H1 (cell line): ENCODE data around the gene FRMPD2. TPM values are rescaled to one million over a fixed set of nuclear protein-coding genes. Genes with fewer than 3 reads are reported as not detected.

ENCODE experiments used
- CTCF ChIA-PET: fragments of 300-600 bp; sonication (Branson Sonifier 250); formaldehyde crosslinking; loops from one replicate; lab custom pipeline; 2021; ENCODE audit not compliant: partially characterized antibody; lab: Charles Lee
- POLR2A ChIA-PET: fragments of 300-600 bp; sonication (Branson Sonifier 250); formaldehyde crosslinking; loops from one replicate; lab custom pipeline; 2021; ENCODE audit warnings: inconsistent platforms; ENCODE audit not compliant: partially characterized antibody; lab: Charles Lee
- DNase-seq, 2 experiments: peaks; one replicate each; pipeline versions ENCODE4 v3.0.0 to v3.0.0-alpha.2; 2010 to 2022; ENCODE audit warnings: low spot score in 2 of 2, low read depth in 1 of 2, mixed read lengths in 1 of 2
- FAIRE-seq: peaks from 2 replicates; lab custom pipeline; 2011; peaks lifted over from hg19 to GRCh38; lab: Jason Lieb, UNC
- H2AFZ ChIP-seq: 2 replicates; pipeline ENCODE4 v1.8.1; 2012; ENCODE audit warnings: low read length, inconsistent platforms
- H2AK5ac ChIP-seq: 2 replicates; pipeline ENCODE4 v1.6.1; 2013; ENCODE audit warnings: low read depth, low read length
- H2BK120ac ChIP-seq: replicated peaks from 2 replicates; pipeline ENCODE3; 2013; ENCODE audit warnings: low read depth, low read length, inconsistent platforms
- H2BK12ac ChIP-seq: 2 replicates; pipeline ENCODE4 v1.6.1; 2013; ENCODE audit warnings: low read depth, low read length
- H2BK15ac ChIP-seq: 2 replicates; pipeline ENCODE4 v1.6.1; 2013; ENCODE audit warnings: low read length
- H2BK20ac ChIP-seq: 2 replicates; pipeline ENCODE4 v1.6.1; 2013; ENCODE audit warnings: low read length
- H2BK5ac ChIP-seq: 2 replicates; pipeline ENCODE4 v1.6.1; 2013; ENCODE audit warnings: low read depth, low read length
- H3K14ac ChIP-seq: 2 replicates; pipeline ENCODE4 v1.6.1; 2013; ENCODE audit warnings: inconsistent platforms; ENCODE audit not compliant: insufficient read length
- H3K18ac ChIP-seq: 2 replicates; pipeline ENCODE4 v1.6.1; 2013; ENCODE audit warnings: low read length; ENCODE audit errors: extremely low read depth
- H3K23ac ChIP-seq: 2 replicates; pipeline ENCODE4 v1.6.1; 2013; ENCODE audit warnings: inconsistent platforms; ENCODE audit not compliant: insufficient read length
- H3K23me2 ChIP-seq: 2 replicates; pipeline ENCODE4 v1.6.1; 2013; ENCODE audit warnings: low read depth, low read length
- H3K27ac ChIP-seq: 2 replicates; pipeline ENCODE4 v1.6.1; 2011; ENCODE audit warnings: low read depth, low read length, inconsistent platforms
- H3K27me3 ChIP-seq, 4 experiments: replicated peaks in 1 of 4; 1 replicate in 1 of 4; 2 replicates in 3 of 4; pipeline versions ENCODE4 v1.6.1 to v1.8.1; 2011 to 2013; ENCODE audit warnings: low read length in 3 of 4, mild to moderate bottlenecking in 3 of 4, inconsistent platforms in 2 of 4, mixed read lengths in 2 of 4, moderate library complexity in 1 of 4; ENCODE audit not compliant: control insufficient read depth in 3 of 4, insufficient read depth in 3 of 4; ENCODE audit errors: extremely low read depth in 1 of 4
- H3K36me3 ChIP-seq, 4 experiments: 2 replicates each; pipeline versions ENCODE4 v1.6.1 to v1.8.1; 2011 to 2013; ENCODE audit warnings: mild to moderate bottlenecking in 4 of 4, low read length in 3 of 4, moderate library complexity in 2 of 4, control low read depth in 1 of 4, inconsistent platforms in 1 of 4; ENCODE audit not compliant: insufficient read depth in 4 of 4, control insufficient read depth in 2 of 4
- H3K4ac ChIP-seq: replicated peaks from 2 replicates; pipeline ENCODE3; 2013; ENCODE audit warnings: low read length, low read depth, mixed read lengths, inconsistent platforms; ENCODE audit not compliant: insufficient read length
- H3K4me1 ChIP-seq, 4 experiments: replicated peaks in 1 of 4; 1 replicate in 1 of 4; 2 replicates in 3 of 4; pipeline versions ENCODE4 v1.6.1 to v1.8.1; 2011 to 2013; ENCODE audit warnings: low read length in 3 of 4, inconsistent platforms in 2 of 4, mixed read lengths in 1 of 4; ENCODE audit not compliant: insufficient read depth in 4 of 4, control insufficient read depth in 3 of 4
- H3K4me2 ChIP-seq, 2 experiments: 2 replicates each; pipeline versions ENCODE4 v1.6.1 to v1.8.1; 2011 to 2013; ENCODE audit warnings: low read depth in 2 of 2, low read length in 2 of 2, control low read depth in 1 of 2, inconsistent platforms in 1 of 2, mild to moderate bottlenecking in 1 of 2; ENCODE audit not compliant: insufficient read depth in 1 of 2
- H3K4me3 ChIP-seq, 4 experiments: fragments of 200-600, 300-600 bp in 1 of 4; sonication (generic), shearing (Covaris generic), sonication (Bioruptor Twin) in 1 of 4; 2 replicates each; pipeline versions ENCODE4 v1.5.1 to v1.8.1; 2011 to 2016; ENCODE audit warnings: low read length in 4 of 4, low read depth in 3 of 4, control low read depth in 2 of 4, inconsistent platforms in 2 of 4, mild to moderate bottlenecking in 2 of 4, mixed read lengths in 1 of 4, moderate library complexity in 1 of 4; ENCODE audit not compliant: insufficient read depth in 2 of 4; ENCODE audit errors: extremely low read depth in 1 of 4
- H3K56ac ChIP-seq: replicated peaks from 2 replicates; pipeline ENCODE3; 2013; ENCODE audit warnings: low read depth, mild to moderate bottlenecking, mixed read lengths, low read length, inconsistent platforms; ENCODE audit not compliant: insufficient read length
- H3K79me1 ChIP-seq: 2 replicates; pipeline ENCODE4 v1.6.1; 2013; ENCODE audit warnings: low read depth, low read length, control low read depth
- H3K79me2 ChIP-seq, 2 experiments: 2 replicates each; pipeline versions ENCODE4 v1.6.1 to v1.8.1; 2012 to 2013; ENCODE audit warnings: low read length in 2 of 2, mild to moderate bottlenecking in 2 of 2, inconsistent platforms in 1 of 2; ENCODE audit not compliant: insufficient read depth in 2 of 2, control insufficient read depth in 1 of 2
- H3K9ac ChIP-seq, 4 experiments: replicated peaks in 1 of 4; 1 replicate in 1 of 4; 2 replicates in 3 of 4; pipeline versions ENCODE4 v1.6.1 to v1.8.1; 2011 to 2013; ENCODE audit warnings: low read depth in 3 of 4, low read length in 3 of 4, control low read depth in 2 of 4, mild to moderate bottlenecking in 2 of 4, moderate library complexity in 2 of 4, inconsistent platforms in 1 of 4; ENCODE audit errors: extremely low read depth in 1 of 4
- H3K9me3 ChIP-seq, 2 experiments: 2 replicates each; pipeline versions ENCODE4 v1.6.1 to v1.8.1; 2012 to 2013; ENCODE audit warnings: mild to moderate bottlenecking in 2 of 2, moderate library complexity in 2 of 2, control low read depth in 1 of 2, inconsistent platforms in 1 of 2, low read depth in 1 of 2, low read length in 1 of 2, mixed read lengths in 1 of 2; ENCODE audit not compliant: insufficient read depth in 2 of 2
- H4K20me1 ChIP-seq, 2 experiments: replicated peaks in 1 of 2; 2 replicates each; pipeline versions ENCODE3 to v1.8.1; 2011 to 2013; ENCODE audit warnings: inconsistent platforms in 2 of 2, low read length in 2 of 2, mild to moderate bottlenecking in 1 of 2; ENCODE audit not compliant: insufficient read depth in 2 of 2, control insufficient read depth in 1 of 2
- H4K5ac ChIP-seq: 2 replicates; pipeline ENCODE4 v1.6.1; 2013; ENCODE audit warnings: low read length, low read depth, mixed read lengths, inconsistent platforms; ENCODE audit not compliant: insufficient read length
- H4K8ac ChIP-seq: 2 replicates; pipeline ENCODE4 v1.8.0; 2013; ENCODE audit warnings: mild to moderate bottlenecking, moderate library complexity, low read length, inconsistent platforms; ENCODE audit not compliant: insufficient read depth; ENCODE audit errors: extremely low read depth
- H4K91ac ChIP-seq: replicated peaks from 2 replicates; pipeline ENCODE3; 2013; ENCODE audit warnings: low read length, mixed read lengths, inconsistent platforms; ENCODE audit not compliant: insufficient read length
- CBX5 ChIP-seq: fragments of 300-800, 300-1000 bp; sonication (generic); IDR thresholded peaks from 2 replicates; pipeline ENCODE4 v1.7.1; 2016; ENCODE audit warnings: antibody characterized with exemption, low read length, low read depth
- CBX8 ChIP-seq: fragments of 300-800, 300-1000 bp; sonication (generic); IDR thresholded peaks from 2 replicates; pipeline ENCODE4 v1.7.1; 2016; ENCODE audit warnings: low read depth, low read length, borderline replicate concordance
- CTCF ChIP-seq, 3 experiments: IDR thresholded peaks; 1 replicate in 2 of 3; 2 replicates in 1 of 3; pipeline versions ENCODE4 v1.5.1 to v1.6.1; 2011; ENCODE audit warnings: low read length in 3 of 3, mild to moderate bottlenecking in 3 of 3, inconsistent platforms in 2 of 3, low read depth in 1 of 3, moderate library complexity in 1 of 3; ENCODE audit not compliant: insufficient read depth in 1 of 3; ENCODE audit errors: control extremely low read depth in 1 of 3
- MAX ChIP-seq: IDR thresholded peaks from 2 replicates; pipeline ENCODE4 v1.6.1; 2012; ENCODE audit warnings: inconsistent platforms
- PHF8 ChIP-seq: fragments of 200-600 bp; sonication (generic); conservative IDR thresholded peaks from 2 replicates; pipeline ENCODE4 v1.7.1; 2012; ENCODE audit warnings: low read depth, mild to moderate bottlenecking, inconsistent platforms, low read length, moderate library complexity
- POLR2AphosphoS5 ChIP-seq: IDR thresholded peaks from 2 replicates; pipeline ENCODE4 v1.6.1; 2011; ENCODE audit warnings: low read depth, low read length
- RAD21 ChIP-seq, 2 experiments: IDR thresholded peaks in 1 of 2; conservative IDR thresholded peaks in 1 of 2; 2 replicates each; pipeline ENCODE4 v1.6.1; 2011; ENCODE audit warnings: low read depth in 2 of 2, low read length in 2 of 2, improper control_type of control experiment in 1 of 2, inconsistent platforms in 1 of 2, mild to moderate bottlenecking in 1 of 2, moderate library complexity in 1 of 2
- WGBS, 2 experiments: shearing (Covaris generic) in 1 of 2; methylation state at CpG; one replicate each; pipeline versions ENCODE4 v1.1.6 to v1.1.7; 2013 to 2015; ENCODE audit warnings: low lambda C conversion rate in 2 of 2, mixed read lengths in 2 of 2, inconsistent platforms in 1 of 2, low coverage in 1 of 2, missing lambda C conversion rate in 1 of 2; ENCODE audit not compliant: insufficient replicate concordance in 2 of 2, insufficient coverage in 1 of 2, insufficient read length in 1 of 2; ENCODE audit errors: extremely low coverage in 1 of 2, missing lambda C conversion rate in 1 of 2; 5-methylcytosine and 5-hydroxymethylcytosine counted together
- polyA plus RNA-seq, 7 experiments: library from polyadenylated mRNA; depleted of rRNA in 3 of 7; stranded (reverse) in 5 of 7; unstranded in 2 of 7; fragments of >200 nt in 5 of 7; fragments of 200-250 nt in 2 of 7; gene quantifications; 1 replicate in 5 of 7; 2 replicates in 1 of 7; 4 replicates in 1 of 7; pipeline versions ENCODE4 v1.2.1 to v1.2.3, GENCODE V29; 2011 to 2013; ENCODE audit warnings: missing spikeins in 2 of 7, mixed read lengths in 2 of 7
- total RNA-seq: library from RNA; stranded (reverse); fragmentation: NEBNext Ultra II Directional; extraction: Animal tissue kit (Norgen Biotek cat#: 25700); gene quantifications from 2 replicates; pipeline ENCODE4 v1.2.1, GENCODE V29; 2021
- TF ChIP-seq, protein P1 (sequence below): IDR thresholded peaks from 2 replicates; pipeline ENCODE4 v1.6.1; 2011; ENCODE audit warnings: low read depth, mild to moderate bottlenecking, low read length; ENCODE audit not compliant: insufficient read depth

FRMPD2 gene
- total and polyA plus RNA-seq, 2 of the 8 experiments (the other 6 are each of a cell fraction or from before 2014, with no cell fraction given) = 0.07 to 0.47 TPM

DNA sequence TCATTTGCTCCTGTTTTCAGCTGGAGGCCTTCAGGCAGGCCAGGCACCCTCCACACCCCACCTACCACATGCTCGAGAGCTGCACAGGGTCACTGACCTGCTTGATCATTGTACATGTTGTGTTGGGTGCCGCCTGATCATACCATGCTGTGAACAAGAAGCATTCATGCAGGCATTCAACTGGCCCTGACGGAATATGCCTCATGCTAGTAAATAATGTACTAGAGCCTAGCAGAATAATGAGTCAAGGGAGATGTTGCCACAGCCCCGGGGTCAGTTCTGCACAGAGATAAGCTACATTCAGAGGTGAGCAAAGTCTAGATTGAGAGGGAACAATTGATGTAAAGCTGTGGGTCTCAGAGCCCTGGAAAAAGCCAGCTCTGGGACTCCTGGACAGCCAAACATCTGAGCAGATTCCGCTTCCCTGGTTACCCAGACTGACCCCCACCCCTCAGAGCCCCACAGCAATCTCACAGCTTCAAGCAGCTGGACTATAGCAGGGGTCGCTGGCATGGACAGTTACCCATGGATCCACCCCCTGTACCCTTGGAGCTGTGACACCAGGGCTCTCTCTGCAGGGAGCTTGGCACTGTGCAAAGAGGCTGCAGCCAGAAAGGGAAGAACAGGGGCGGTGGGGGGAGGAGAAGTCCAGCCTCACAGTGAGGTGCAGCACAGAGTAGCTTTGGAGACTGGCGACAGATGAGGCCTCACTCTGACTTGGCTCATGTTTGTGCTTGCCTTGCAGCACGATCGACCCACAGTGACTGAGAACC lies 86.6 kb downstream of the FRMPD2 start:
- H3K9me3 ChIP-seq = no peaks in the 10 kb centered on the region
- no peaks in the 10 kb centered on the region; the same call in 1 of the 2 replicates for H3K23me2 ChIP-seq
- ChIA-PET CTCF (interaction anchor here (0.6 to 1.3 kb wide), 2 partner anchors 20 to 27 kb away, joined by 3 read pairs; no protein-coding TSS in a partner anchor), POLR2A (no interaction called here)
- H2BK120ac ChIP-seq = no peak overlapping the region
- no peak overlapping the region for H2AK5ac ChIP-seq
- H3K79me2 ChIP-seq = no peaks in the 10 kb centered on the region
- H4K5ac ChIP-seq = no peak overlapping the region
- H4K20me1 ChIP-seq = no peaks in the 10 kb centered on the region
- H3K4me2 ChIP-seq = no peak overlapping the region
- 86% methylated on average over 10 of the region's 10 CpGs; no CpG with 5 or more reads in 1 of the 2 experiments for WGBS, 2 experiments
- DNase-seq (no peak), FAIRE-seq (no peak)
- H4K91ac ChIP-seq = no peak overlapping the region
- H3K23ac ChIP-seq = no peak overlapping the region
- H2BK15ac ChIP-seq = no peak overlapping the region
- no peak overlapping the region for H2BK5ac ChIP-seq
- H2BK20ac ChIP-seq = no peak overlapping the region
- no peak overlapping the region; the same call in 1 of the 2 replicates for H4K8ac ChIP-seq
- H3K4ac ChIP-seq = no peak overlapping the region
- H2BK12ac ChIP-seq = no peak overlapping the region
- H3K79me1 ChIP-seq = no peaks in the 10 kb centered on the region
- peak overlapping the region; percentile 46; the same call in 1 of the 2 replicates for H2AFZ ChIP-seq
- no peak overlapping the region for H3K9ac ChIP-seq
- H3K18ac ChIP-seq = no peak overlapping the region
- no peak overlapping the region for H3K56ac ChIP-seq
- H3K4me1 ChIP-seq = peaks cover 0 to 4% (median 0%) of the 10 kb centered on the region in 4 experiments; a peak in 1 of 7 replicates
- no peak overlapping the region for H3K27ac ChIP-seq
- H3K36me3 ChIP-seq = no peaks in the 10 kb centered on the region
- no peaks in the 10 kb centered on the region for H3K27me3 ChIP-seq
- no peak overlapping the region for H3K14ac ChIP-seq
- H3K4me3 ChIP-seq = no peak overlapping the region
- TF ChIP-seq POLR2AphosphoS5 (no peak), PHF8 (no peak), RAD21 (IDR thresholded peaks at IDR 0.05 in 1 of 2, conservative IDR thresholded peaks at IDR 0.05 in 1 of 2; ENCODE audit: low read depth in 2 of 2, low read length in 2 of 2) (no peak), MAX (no peak), CBX5 (no peak), CBX8 (no peak), CTCF (IDR thresholded peaks at IDR 0.05; ENCODE audit: control extremely low read depth in 1 of 3, insufficient read depth in 1 of 3, low read depth in 1 of 3, low read length in 3 of 3) (no peak)
- TF ChIP-seq, protein P1, sequence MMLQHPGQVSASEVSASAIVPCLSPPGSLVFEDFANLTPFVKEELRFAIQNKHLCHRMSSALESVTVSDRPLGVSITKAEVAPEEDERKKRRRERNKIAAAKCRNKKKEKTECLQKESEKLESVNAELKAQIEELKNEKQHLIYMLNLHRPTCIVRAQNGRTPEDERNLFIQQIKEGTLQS = no peak
